HCT116 (cell line): ENCODE results near the gene KRT85. TPM values are rescaled to one million over a fixed set of nuclear protein-coding genes. Genes with fewer than 3 reads are reported as not detected.

Source experiments
- ATAC-seq: fragments of 200-7000 bp; cut with Tn5 transposase; 2 replicates; pipeline ENCODE4 v1.9.1; 2020; ENCODE audit warnings: mild to moderate bottlenecking, moderate library complexity
- BruUV-seq: library from RNA; stranded (reverse); fragments of 400-500 nt; replicated peaks from 2 replicates; lab custom pipeline; 2021; lab: Mats Ljungman, UMichigan
- CTCF ChIA-PET: fragments of 300-600 bp; sonication (Branson Sonifier 250); formaldehyde crosslinking; loops from one replicate; lab custom pipeline; 2021; ENCODE audit warnings: antibody characterized with exemption; lab: Charles Lee
- POLR2A ChIA-PET: fragments of 300-600, 350-600 bp; sonication (Branson Sonifier 250); formaldehyde crosslinking; loops from one replicate; lab custom pipeline; 2021; ENCODE audit warnings: antibody characterized with exemption; lab: Charles Lee
- RAD21 ChIA-PET, 2 experiments: fragments of 300-600 bp; sonication (Branson Sonifier 250); formaldehyde crosslinking; loops; one replicate each; lab custom pipeline; 2023; ENCODE audit warnings: low total read pairs in 2 of 2; ENCODE audit not compliant: uncharacterized antibody in 2 of 2, unreplicated experiment in 2 of 2, low non-redundant PET in 1 of 2; lab: Charles Lee
- DNase-seq: peaks from one replicate; pipeline ENCODE4 v3.0.0-alpha.2; 2010; ENCODE audit warnings: low read depth, low spot score
- H2AFZ ChIP-seq: fragments of 200-600 bp; shearing (Covaris generic), sonication (generic); 2 replicates; pipeline ENCODE4 v1.6.1; 2017; ENCODE audit warnings: low read depth, mixed run types, mixed read lengths, antibody characterized with exemption, low read length; ENCODE audit not compliant: poor library complexity, severe bottlenecking
- H3K27ac ChIP-seq: 2 replicates; pipeline ENCODE4 v1.5.1; 2012; ENCODE audit warnings: low read depth, low read length
- H3K27me3 ChIP-seq: fragments of 200-600 bp; sonication (generic); 2 replicates; pipeline ENCODE4 v1.6.1; 2016; ENCODE audit warnings: mixed run types, low read length, mixed read lengths; ENCODE audit not compliant: insufficient read depth
- H3K36me3 ChIP-seq, 2 experiments: fragments of 200-500 bp in 1 of 2; fragments of 200-600 bp in 1 of 2; sonication (Bioruptor generic) in 1 of 2; sonication (generic) in 1 of 2; 2 replicates each; pipeline versions ENCODE4 v1.5.1 to v1.6.1; 2014 to 2016; ENCODE audit warnings: low read length in 2 of 2, inconsistent platforms in 1 of 2, mixed read lengths in 1 of 2, mixed run types in 1 of 2; ENCODE audit not compliant: insufficient read depth in 2 of 2, control insufficient read depth in 1 of 2
- H3K4me1 ChIP-seq, 2 experiments: fragments of 200-600 bp in 1 of 2; sonication (generic) in 1 of 2; 2 replicates each; pipeline versions ENCODE4 v1.5.1 to v1.6.1; 2012 to 2017; ENCODE audit warnings: low read length in 2 of 2, inconsistent platforms in 1 of 2, mild to moderate bottlenecking in 1 of 2, mixed read lengths in 1 of 2, mixed run types in 1 of 2, moderate library complexity in 1 of 2; ENCODE audit not compliant: insufficient read depth in 2 of 2, control insufficient read depth in 1 of 2
- H3K4me2 ChIP-seq: fragments of 200-600 bp; sonication (generic); 2 replicates; pipeline ENCODE4 v1.6.1; 2017; ENCODE audit warnings: mixed run types, low read length, mixed read lengths
- H3K4me3 ChIP-seq, 2 experiments: fragments of 200-600 bp in 1 of 2; sonication (generic) in 1 of 2; replicated peaks in 1 of 2; 2 replicates each; pipeline ENCODE4 v1.5.1; 2011 to 2016; ENCODE audit warnings: low read length in 2 of 2, control low read depth in 1 of 2, low read depth in 1 of 2, mild to moderate bottlenecking in 1 of 2, mixed read lengths in 1 of 2, mixed run types in 1 of 2
- H3K79me2 ChIP-seq: fragments of 200-600 bp; sonication (generic); 2 replicates; pipeline ENCODE4 v1.6.1; 2017; ENCODE audit warnings: mild to moderate bottlenecking, mixed run types, low read length, moderate library complexity, mixed read lengths; ENCODE audit not compliant: insufficient read depth
- H3K9ac ChIP-seq: fragments of 200-600 bp; sonication (generic); 2 replicates; pipeline ENCODE4 v1.6.1; 2016; ENCODE audit warnings: low read length, mixed read lengths
- H3K9me2 ChIP-seq: fragments of 200-600 bp; sonication (generic), shearing (Covaris generic); 2 replicates; pipeline ENCODE4 v1.6.1; 2017; ENCODE audit warnings: mixed run types, mild to moderate bottlenecking, moderate library complexity; ENCODE audit not compliant: insufficient read depth
- H3K9me3 ChIP-seq, 2 experiments: fragments of 200-500 bp in 1 of 2; fragments of 200-600 bp in 1 of 2; sonication (Bioruptor generic) in 1 of 2; sonication (generic) in 1 of 2; 2 replicates each; pipeline ENCODE4 v1.6.1; 2014 to 2017; ENCODE audit warnings: low read length in 2 of 2, mixed read lengths in 2 of 2, inconsistent platforms in 1 of 2, low read depth in 1 of 2, mild to moderate bottlenecking in 1 of 2, mixed run types in 1 of 2, moderate library complexity in 1 of 2; ENCODE audit not compliant: control insufficient read depth in 1 of 2, insufficient read depth in 1 of 2
- H4K20me1 ChIP-seq: fragments of 200-600 bp; sonication (generic), shearing (Covaris generic); 2 replicates; pipeline ENCODE4 v1.6.1; 2017; ENCODE audit warnings: mixed run types, mild to moderate bottlenecking, moderate library complexity; ENCODE audit not compliant: insufficient read depth
- CBX3 ChIP-seq: IDR thresholded peaks from 2 replicates; pipeline ENCODE4 v1.6.1; 2012; ENCODE audit warnings: low read depth
- CEBPB ChIP-seq: IDR thresholded peaks from 2 replicates; pipeline ENCODE4 v1.6.1; 2012; ENCODE audit warnings: low read depth
- EGR1 ChIP-seq: IDR thresholded peaks from 2 replicates; pipeline ENCODE4 v1.6.1; 2012; ENCODE audit warnings: low read depth
- ELF1 ChIP-seq: IDR thresholded peaks from 2 replicates; pipeline ENCODE4 v1.6.1; 2012; ENCODE audit warnings: low read depth, borderline replicate concordance
- EZH2 ChIP-seq: fragments of 200-600 bp; sonication (generic); IDR thresholded peaks from 2 replicates; pipeline ENCODE4 v1.6.1; 2017; ENCODE audit warnings: antibody characterized with exemption, mixed run types
- FOSL1 ChIP-seq: IDR thresholded peaks from 2 replicates; pipeline ENCODE4 v1.6.1; 2012; ENCODE audit warnings: low read depth
- JUND ChIP-seq: IDR thresholded peaks from 2 replicates; pipeline ENCODE4 v1.6.1; 2012
- POLR2A ChIP-seq: IDR thresholded peaks from 2 replicates; pipeline ENCODE4 v1.7.0; 2011; ENCODE audit warnings: borderline replicate concordance; ENCODE audit not compliant: insufficient read depth, insufficient read length; ENCODE audit errors: extremely low read depth
- POLR2AphosphoS5 ChIP-seq: IDR thresholded peaks from 2 replicates; pipeline ENCODE4 v1.6.1; 2011; ENCODE audit warnings: mild to moderate bottlenecking, low read depth, low read length, moderate library complexity
- RAD21 ChIP-seq: IDR thresholded peaks from 2 replicates; pipeline ENCODE4 v1.6.1; 2012; ENCODE audit warnings: low read depth, mild to moderate bottlenecking
- SIN3A ChIP-seq: IDR thresholded peaks from 2 replicates; pipeline ENCODE4 v1.6.1; 2012; ENCODE audit warnings: low read depth
- SRF ChIP-seq: IDR thresholded peaks from 2 replicates; pipeline ENCODE4 v1.6.1; 2012; ENCODE audit warnings: low read depth
- TCF7L2 ChIP-seq: IDR thresholded peaks from 2 replicates; pipeline ENCODE4 v1.7.0; 2011; ENCODE audit warnings: borderline replicate concordance, inconsistent platforms; ENCODE audit not compliant: insufficient read depth, insufficient read length; ENCODE audit errors: extremely low read depth
- YY1 ChIP-seq: IDR thresholded peaks from 2 replicates; pipeline ENCODE4 v1.6.1; 2011; ENCODE audit warnings: low read length, low read depth, moderate library complexity, mild to moderate bottlenecking; ENCODE audit not compliant: insufficient replicate concordance; ENCODE audit errors: extremely low read depth
- ZFX ChIP-seq: fragments of 450-650 bp; IDR thresholded peaks from 2 replicates; pipeline ENCODE4 v1.6.1; 2017
- intact Hi-C: fragments of 100-400 bp; cut with micrococcal nuclease; formaldehyde crosslinking; loops from 2 replicates; pipeline ENCODE4 v1.10.0; 2022
- total RNA-seq: library from RNA; stranded (reverse); gene quantifications from one replicate; pipeline ENCODE4 v1.2.1, GENCODE V29; 2021; ENCODE audit not compliant: unreplicated experiment
- TF ChIP-seq, protein P1 (sequence below): IDR thresholded peaks from 2 replicates; pipeline ENCODE4 v1.6.1; 2012; ENCODE audit warnings: low read depth
- TF ChIP-seq, protein P2 (sequence below): IDR thresholded peaks from 2 replicates; pipeline ENCODE4 v1.6.1; 2012
- TF ChIP-seq, protein P3 (sequence below): IDR thresholded peaks from 2 replicates; pipeline ENCODE4 v1.6.1; 2012

Gene KRT85
- total RNA-seq, 1 experiment from 2014 or later = not detected

DNA sequence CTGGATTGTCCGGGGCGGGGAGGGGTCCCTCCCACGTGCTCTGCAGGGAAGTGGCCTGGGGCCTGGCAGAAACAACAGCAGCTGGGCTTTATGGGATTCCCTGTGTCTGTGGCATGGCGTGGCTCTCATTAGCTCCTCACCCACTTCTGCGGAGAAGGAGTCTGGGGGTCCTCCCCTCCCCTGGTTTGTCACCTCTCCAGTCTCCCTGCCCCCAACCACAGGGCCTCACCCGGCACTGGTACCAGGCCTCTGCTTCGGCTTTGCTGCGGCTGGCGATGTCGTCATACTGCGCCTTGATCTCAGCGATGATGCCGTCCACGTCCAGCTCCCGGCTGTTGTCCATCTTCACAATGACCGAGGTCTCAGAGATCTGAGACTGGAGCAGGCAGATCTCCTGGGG lies 32.5 kb upstream of the KRT85 start:
- no peaks in the 10 kb centered on the region for H3K79me2 ChIP-seq
- H3K9ac ChIP-seq = no peak overlapping the region
- H3K27ac ChIP-seq = no peak overlapping the region
- H2AFZ ChIP-seq = no peak overlapping the region
- no peaks in the 10 kb centered on the region for H4K20me1 ChIP-seq
- H3K9me3 ChIP-seq = no peaks in the 10 kb centered on the region
- ChIA-PET POLR2A (no interaction called here), RAD21 (no interaction called here), CTCF (interaction anchor here (3.4 kb wide), 1 partner anchor 480 kb away, joined by 12 read pairs; no protein-coding TSS in a partner anchor)
- no peaks in the 10 kb centered on the region for H3K9me2 ChIP-seq
- H3K4me3 ChIP-seq = no peak overlapping the region
- no peaks in the 10 kb centered on the region for H3K27me3 ChIP-seq
- DNase-seq = no peak
- H3K4me2 ChIP-seq = no peak overlapping the region
- H3K4me1 ChIP-seq = peaks cover 0 to 5% of the 10 kb centered on the region in 2 experiments; a peak in 1 of 4 replicates
- intact Hi-C loops = loop anchor here (5.0 kb wide), 3 partner anchors 163 to 257 kb away; no protein-coding TSS in a partner anchor
- TF ChIP-seq, protein P1, sequence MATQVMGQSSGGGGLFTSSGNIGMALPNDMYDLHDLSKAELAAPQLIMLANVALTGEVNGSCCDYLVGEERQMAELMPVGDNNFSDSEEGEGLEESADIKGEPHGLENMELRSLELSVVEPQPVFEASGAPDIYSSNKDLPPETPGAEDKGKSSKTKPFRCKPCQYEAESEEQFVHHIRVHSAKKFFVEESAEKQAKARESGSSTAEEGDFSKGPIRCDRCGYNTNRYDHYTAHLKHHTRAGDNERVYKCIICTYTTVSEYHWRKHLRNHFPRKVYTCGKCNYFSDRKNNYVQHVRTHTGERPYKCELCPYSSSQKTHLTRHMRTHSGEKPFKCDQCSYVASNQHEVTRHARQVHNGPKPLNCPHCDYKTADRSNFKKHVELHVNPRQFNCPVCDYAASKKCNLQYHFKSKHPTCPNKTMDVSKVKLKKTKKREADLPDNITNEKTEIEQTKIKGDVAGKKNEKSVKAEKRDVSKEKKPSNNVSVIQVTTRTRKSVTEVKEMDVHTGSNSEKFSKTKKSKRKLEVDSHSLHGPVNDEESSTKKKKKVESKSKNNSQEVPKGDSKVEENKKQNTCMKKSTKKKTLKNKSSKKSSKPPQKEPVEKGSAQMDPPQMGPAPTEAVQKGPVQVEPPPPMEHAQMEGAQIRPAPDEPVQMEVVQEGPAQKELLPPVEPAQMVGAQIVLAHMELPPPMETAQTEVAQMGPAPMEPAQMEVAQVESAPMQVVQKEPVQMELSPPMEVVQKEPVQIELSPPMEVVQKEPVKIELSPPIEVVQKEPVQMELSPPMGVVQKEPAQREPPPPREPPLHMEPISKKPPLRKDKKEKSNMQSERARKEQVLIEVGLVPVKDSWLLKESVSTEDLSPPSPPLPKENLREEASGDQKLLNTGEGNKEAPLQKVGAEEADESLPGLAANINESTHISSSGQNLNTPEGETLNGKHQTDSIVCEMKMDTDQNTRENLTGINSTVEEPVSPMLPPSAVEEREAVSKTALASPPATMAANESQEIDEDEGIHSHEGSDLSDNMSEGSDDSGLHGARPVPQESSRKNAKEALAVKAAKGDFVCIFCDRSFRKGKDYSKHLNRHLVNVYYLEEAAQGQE = no peak
- no peak for TF ChIP-seq YY1
- TF ChIP-seq EZH2 = no peak
- no peak for TF ChIP-seq EGR1
- TF ChIP-seq TCF7L2 = no peak
- TF ChIP-seq, protein P2, sequence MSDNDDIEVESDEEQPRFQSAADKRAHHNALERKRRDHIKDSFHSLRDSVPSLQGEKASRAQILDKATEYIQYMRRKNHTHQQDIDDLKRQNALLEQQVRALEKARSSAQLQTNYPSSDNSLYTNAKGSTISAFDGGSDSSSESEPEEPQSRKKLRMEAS = no peak
- TF ChIP-seq POLR2AphosphoS5 = no peak
- no peak for TF ChIP-seq JUND
- TF ChIP-seq SIN3A = no peak
- no peak for TF ChIP-seq ELF1
- TF ChIP-seq RAD21 = no peak
- TF ChIP-seq ZFX = no peak
- TF ChIP-seq, protein P3, sequence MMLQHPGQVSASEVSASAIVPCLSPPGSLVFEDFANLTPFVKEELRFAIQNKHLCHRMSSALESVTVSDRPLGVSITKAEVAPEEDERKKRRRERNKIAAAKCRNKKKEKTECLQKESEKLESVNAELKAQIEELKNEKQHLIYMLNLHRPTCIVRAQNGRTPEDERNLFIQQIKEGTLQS = no peak
- no peak for TF ChIP-seq CEBPB
- no peak for TF ChIP-seq FOSL1
- no peak for TF ChIP-seq POLR2A
- TF ChIP-seq CBX3 = no peak
- TF ChIP-seq SRF = no peak
- no TSS peak for BruUV-seq
- ATAC-seq = no peak
- H3K36me3 ChIP-seq = no peaks in the 10 kb centered on the region
